DMS53 treated with DMSO at 0.1 percent for 48 hours (cell line): ENCODE results near the gene TSSK2.
"Not testable (repeated sequence)": the region's sequence is repeated elsewhere in the genome, so short reads cannot be mapped to it uniquely, and the experiment has no call there.

Experiments used
- DNase-seq: peaks from one replicate; lab custom pipeline; 2025; ENCODE audit not compliant: unreplicated experiment; lab: John Stamatoyannopoulos, UW

Gene TSSK2

GRCh38 chr22:19139974-19140373, 8.9 kb downstream of the TSSK2 start:
- no peak for DNase-seq

- no peak for DNase-seq
Measured at GRCh38 chr22:19142394-19142793, 11.3 kb downstream of the TSSK2 start.

GRCh38 chr22:19143212-19143611, 12.1 kb downstream of the TSSK2 start:
- DNase-seq = no peak

GRCh38 chr22:19143967-19144400, 12.9 kb downstream of the TSSK2 start:
- DNase-seq = no peak

GRCh38 chr22:19146215-19146968, 15.3 kb downstream of the TSSK2 start:
- DNase-seq = no peak

- no peak for DNase-seq
Measured at GRCh38 chr22:19147195-19147780, 16.2 kb downstream of the TSSK2 start.

GRCh38 chr22:19148417-19149046, 17.4 kb downstream of the TSSK2 start:
- DNase-seq = no peak

GRCh38 chr22:19149047-19149883, 18.2 kb downstream of the TSSK2 start:
- DNase-seq = no peak

GRCh38 chr22:19149991-19150390, 18.9 kb downstream of the TSSK2 start, which contains the start of gene GSC2:
GSC2 (minus strand) TSS chr22:19150292; CDS start chr22:19150283, 9 bp downstream.
- DNase-seq = no peak

GRCh38 chr22:19150482-19151328, 19.6 kb downstream of the TSSK2 start:
- no peak for DNase-seq

GRCh38 chr22:19151329-19152191, 20.5 kb downstream of the TSSK2 start:
- no peak for DNase-seq

- DNase-seq = no peak
Measured at GRCh38 chr22:19152942-19153883, 22.1 kb downstream of the TSSK2 start.

GRCh38 chr22:19156109-19156508, 25.0 kb downstream of the TSSK2 start:
- not testable (repeated sequence) for DNase-seq

GRCh38 chr22:19158649-19159048, 27.5 kb downstream of the TSSK2 start:
- not testable (repeated sequence) for DNase-seq

GRCh38 chr22:19164425-19164824, 33.3 kb downstream of the TSSK2 start:
- DNase-seq = no peak

GRCh38 chr22:19166421-19166820, 35.3 kb downstream of the TSSK2 start:
- DNase-seq = no peak

- DNase-seq = no peak
Measured at GRCh38 chr22:19167106-19167869, 36.2 kb downstream of the TSSK2 start.
